ENCODE results near the gene CCDC149. TPM values are rescaled to one million over a fixed set of nuclear protein-coding genes. Genes with fewer than 3 reads are reported as not detected.

The CCDC149 gene
- 0.34 and 0.92 TPM in 2 replicates for total RNA-seq (2014; rRNA removed; shearing (Covaris generic))

DNA sequence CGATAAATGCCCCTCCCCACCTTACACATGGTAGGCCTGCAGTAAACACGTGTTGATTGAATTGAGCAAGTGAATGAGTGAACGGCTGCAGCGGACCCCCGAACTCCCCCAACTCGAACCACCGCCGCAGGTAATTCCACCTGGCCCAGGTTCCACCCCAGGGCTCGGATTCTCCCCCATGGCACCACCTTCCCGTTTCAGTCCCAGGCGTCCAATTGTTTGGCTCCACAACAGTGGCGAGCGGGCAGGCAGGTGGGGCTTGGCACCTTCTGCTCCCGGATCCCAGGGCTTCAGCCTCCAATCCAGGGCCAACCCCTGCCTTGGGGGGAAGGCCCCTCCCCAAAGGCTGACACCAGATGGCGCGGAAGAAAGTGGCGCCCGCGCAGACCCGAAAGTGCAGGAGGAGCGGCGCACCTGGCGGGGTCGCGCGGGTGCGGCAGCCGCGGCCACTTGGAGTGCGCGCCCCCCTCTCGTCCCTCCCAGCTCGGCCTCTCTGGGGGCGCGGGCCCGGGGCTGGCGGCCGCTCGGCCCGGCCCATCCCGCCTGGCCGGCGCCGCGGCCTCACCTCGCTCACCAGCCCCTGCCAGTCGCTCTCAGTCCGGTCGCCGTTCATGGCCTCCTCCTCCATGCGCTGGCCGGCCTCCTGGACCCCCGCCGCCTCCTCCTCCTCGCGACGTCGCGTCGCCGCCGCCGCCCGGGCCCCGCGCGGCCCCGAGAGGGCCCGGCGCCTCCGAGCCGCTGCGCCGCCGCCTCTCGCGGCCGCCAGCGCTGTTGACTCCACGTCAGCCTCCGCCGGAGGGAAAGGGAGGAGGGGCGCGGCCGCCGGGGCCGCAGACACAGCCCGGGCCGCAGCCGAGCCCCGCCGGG is at the start of gene CCDC149:
CCDC149 (minus strand) TSS at position 791 of the 867 bp plus-strand sequence; CDS start at position 613, 178 bp downstream.
- DNase-seq (ENCODE audit: low spot score): no peak

DNA sequence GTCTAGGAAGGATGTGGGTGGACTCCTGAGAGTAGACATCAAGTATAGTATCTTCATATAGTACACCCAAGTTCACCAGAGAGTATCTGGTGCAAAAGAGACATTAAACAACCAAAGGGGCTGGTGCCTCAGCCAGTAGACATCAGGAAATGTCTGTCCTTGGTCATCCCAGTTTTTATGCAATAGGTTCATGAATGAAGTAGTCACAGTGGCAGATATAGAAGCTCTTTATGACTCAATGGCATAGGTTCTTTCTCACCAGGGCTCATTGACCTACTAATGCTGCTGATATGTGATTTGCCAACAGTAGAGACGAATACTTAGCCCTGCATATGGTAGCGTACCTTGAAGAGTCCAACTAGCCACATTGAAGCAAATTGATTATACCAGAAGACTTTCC is 45.0 kb upstream of the CCDC149 start:
- DNase-seq (ENCODE audit: low spot score): no peak

DNA sequence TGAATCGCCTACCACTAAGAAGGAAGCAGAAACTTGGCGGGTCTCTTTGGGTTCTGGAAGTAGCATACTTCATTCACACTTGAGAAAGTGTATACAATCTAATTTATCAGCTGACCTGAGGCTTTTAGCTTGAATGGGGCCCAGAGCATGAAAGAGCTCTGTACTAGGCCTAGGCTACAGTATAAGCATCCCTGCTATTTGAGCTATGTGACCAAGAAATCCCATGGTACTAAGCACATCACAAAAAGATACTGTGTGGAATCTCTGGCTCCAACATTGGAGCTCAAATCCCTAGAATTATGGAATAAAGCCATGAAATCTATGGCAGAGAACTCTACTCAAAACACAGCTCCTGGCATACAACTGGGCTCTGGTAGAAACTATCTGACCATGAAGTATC is 43.9 kb upstream of the CCDC149 start:
- no peak for DNase-seq (ENCODE audit: low spot score)

DNA sequence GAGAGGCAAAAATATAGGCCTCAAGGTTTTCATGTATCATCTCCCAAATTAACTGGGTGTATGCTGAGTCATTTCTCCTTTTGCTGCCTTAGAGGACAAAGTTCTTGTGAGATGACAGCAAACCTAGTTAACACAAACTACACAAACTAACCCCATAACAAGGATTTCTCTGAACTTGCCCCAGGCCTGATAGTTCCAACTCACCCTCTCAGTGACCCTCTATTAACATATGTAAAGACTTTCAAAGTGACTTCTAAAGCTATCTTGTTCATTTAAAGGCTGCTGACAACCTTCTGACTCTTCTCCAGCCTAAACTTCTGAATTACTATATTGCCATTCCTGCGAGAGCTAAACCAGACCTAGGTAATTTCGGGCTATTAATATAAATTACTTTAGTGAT is 43.2 kb upstream of the CCDC149 start:
- no peak for DNase-seq (ENCODE audit: low spot score)

DNA sequence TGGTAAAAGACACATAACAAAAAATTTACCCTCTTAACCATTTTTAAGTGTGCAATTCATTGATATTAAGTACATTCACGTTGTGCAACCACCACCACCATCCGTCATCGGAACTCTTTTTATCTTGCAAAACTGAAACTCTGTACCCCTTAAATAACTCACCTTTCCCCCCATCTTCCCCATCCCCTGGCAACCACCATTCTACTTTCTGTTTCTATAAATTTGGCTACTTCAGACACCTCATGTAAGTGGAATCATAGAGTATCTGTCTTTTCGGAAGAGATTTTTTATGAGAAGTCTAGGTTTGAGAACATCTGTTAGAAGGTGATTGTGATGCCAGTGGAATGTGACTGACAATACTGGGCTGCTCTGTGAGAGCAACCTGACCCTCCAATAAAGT is 39.8 kb upstream of the CCDC149 start:
- no peak for DNase-seq (ENCODE audit: low spot score)

DNA sequence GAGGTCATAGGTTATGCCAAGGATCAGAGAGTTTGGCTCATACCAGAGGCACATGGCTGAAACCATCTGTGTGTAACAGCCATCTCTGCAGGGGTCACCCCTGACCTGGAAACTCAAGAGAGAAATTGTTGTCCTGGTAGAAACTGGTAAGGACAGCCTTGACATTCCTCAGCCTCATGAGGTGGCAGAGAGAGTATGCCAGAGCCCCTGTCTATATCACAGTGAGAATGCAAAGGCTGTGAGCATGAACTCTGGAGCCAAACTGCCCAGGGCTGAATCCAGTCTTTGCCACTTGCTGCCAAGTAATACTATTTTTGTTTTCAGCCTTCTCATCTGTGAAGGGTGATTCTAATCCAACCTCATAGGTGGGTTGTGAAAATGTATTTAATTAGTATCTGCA is 37.1 kb upstream of the CCDC149 start:
- no peak for DNase-seq (ENCODE audit: low spot score)

DNA sequence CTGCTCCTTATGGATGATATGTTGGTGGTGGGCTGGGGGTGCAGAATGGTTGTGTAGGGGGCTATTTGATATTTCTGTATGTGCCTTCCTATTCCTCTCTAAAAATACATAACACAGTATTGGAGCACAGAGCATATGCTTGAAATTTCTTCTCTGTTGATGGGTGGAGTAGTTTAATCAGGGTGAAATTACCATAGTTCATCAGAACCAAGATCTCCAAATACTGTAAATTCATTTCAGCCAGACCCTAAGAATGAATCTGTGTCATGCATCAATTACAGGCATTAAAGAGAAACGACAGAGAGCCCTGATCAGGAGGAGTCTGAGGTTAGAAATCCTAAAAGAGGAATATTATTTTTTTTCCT is 25.1 kb upstream of the CCDC149 start:
- no peak for DNase-seq (ENCODE audit: low spot score)

DNA sequence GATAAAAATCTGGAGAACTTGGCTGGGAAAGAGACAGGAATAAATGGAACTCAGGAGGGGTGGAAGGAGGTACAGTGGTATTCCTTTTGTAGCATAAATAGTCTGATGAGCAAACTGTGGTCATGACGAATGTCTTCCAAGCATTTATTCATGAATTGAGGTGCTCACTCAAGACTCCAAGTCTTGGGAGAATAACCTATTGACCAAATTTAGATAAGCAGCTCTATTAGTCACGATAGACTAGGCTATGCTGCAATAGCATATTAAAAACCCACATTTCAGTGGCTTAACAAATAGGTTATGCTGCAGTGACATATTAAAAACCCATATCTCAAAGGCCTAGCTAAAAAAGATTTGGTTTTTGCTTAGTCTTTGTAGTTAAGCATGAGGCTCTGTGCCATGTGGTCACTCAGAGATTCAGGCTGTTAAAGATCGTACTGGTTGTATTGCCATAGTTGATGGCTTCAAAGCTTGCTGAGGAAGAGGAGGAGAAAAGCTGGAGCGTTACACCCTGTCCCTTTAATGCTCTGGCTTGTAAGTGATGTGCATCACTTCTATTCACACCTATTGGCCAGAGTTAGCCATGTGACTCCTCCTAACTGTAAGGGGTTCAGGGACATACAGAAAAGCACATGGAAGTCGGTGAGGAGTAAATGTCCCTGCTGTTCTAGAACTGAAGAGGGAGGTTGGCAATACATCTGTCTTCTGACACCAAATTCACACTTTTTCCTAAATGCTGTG is 24.5 kb upstream of the CCDC149 start:
- no peak for DNase-seq (ENCODE audit: low spot score)

DNA sequence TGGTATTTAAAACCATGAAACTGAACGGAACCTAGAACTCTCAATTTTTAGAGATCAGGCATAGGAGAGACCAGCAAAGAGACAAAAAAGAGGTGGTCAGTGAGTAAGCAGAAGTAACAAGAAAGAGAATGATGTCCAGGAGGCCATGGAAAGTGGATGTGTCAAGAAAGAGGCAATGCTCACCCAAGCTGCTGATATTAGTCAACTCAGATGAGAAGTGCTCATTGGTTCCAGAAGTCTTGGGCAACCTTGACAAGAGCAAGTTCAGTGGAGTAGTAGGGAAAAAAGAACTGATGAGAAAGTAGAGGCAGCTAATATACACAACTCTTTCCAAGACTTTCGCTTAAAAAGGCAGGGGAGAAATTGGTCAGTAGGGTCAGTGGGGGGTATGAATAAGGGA is 23.0 kb upstream of the CCDC149 start:
- DNase-seq (ENCODE audit: low spot score): no peak

DNA sequence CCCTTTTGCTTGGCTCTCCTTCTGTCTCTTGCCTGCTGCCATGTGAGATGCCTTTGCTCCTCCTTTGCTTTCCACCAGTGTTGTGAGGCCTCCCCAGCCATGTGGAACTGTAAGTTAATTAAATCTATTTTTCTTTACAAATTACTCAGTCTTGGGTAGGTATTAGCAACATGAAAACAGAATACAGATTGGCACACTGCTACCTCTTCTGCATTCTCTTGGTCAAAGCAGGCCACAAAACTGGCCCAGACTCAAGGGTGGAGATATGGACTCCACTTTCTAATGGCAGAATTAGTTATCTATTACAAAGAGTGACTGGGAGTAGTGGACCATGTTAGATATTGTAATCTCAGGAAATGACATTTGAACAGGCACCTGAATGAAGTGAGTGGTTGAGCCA is 21.5 kb upstream of the CCDC149 start:
- no peak for DNase-seq (ENCODE audit: low spot score)

DNA sequence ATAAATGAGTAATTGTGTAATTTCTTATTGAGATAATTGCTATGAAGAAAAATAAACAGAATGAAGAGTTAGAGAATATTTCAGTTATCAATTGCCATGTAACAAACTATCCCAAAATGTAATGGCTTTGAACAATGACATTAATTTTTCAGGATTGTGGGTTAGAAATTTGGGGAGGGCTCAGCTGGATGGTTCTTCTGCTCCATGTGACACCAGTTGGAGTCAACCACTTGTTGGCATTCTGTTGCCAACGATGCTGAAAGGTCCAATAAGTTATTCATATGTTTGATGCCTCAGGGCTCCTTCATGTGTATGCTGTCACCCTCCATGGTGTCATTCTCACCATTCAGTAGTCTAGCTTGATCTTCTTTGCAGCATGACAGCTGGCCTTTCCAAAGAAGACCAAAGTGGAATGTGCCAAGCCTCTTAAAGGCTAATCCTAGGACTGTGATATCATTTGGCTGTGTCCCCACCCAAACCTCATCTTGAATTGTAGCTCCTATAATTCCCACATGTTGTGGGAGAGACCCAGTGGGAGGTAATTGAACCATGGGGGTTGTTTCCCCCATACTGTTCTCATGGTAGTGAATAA is 20.9 kb upstream of the CCDC149 start:
- DNase-seq (ENCODE audit: low spot score): no peak

DNA sequence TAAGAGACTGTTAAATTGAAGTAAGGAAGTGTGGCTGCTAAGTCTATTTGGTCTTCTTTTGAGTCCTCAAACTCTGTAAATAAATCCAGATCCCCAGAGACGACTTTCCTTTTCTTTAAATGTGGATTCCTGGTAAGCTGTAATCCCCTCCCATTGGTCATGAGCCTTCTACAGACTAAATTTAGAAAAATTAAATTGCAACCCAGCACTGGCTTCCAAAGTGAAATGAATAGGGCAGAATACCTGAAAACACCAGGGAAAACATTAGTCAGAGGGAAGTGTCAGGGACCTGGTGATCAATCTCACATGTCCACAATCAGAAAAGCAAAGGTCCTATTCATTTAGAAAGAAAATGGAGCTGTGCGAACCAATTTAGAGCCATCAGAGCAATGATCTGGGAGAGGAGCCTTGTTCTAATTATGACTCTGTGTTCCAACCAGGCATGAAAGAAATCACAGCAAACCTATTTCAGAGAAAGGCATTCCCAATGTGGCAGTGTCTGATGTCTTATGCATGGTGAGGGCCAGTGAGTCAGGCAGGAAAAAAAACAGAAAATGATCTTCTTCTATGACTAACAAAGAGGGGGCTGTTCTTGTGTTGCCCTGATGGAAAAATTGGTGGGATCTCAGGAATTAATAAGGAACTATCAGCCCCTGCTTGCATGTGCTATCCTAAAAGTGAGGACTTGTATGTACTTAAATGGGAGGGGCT is 19.8 kb upstream of the CCDC149 start:
- DNase-seq (ENCODE audit: low spot score): no peak

DNA sequence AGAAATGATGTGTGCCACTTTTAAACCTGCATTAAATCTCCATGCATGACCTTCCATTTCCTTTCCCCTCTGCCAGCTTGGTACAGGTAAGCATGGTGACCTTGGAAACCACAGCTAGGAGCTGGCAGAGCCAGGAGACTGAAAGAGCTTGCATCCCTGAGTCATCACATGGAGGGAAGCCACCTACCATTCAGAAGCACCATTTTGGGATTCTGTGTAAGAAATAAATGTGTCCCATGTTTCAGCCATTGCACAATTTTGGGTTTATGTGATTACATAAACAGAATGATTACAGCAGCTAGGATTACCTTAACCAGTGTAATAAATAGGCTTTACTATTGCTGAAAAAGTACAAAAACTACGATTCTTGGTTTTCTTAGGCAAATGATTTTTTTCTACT is 17.3 kb upstream of the CCDC149 start:
- no peak for DNase-seq (ENCODE audit: low spot score)

DNA sequence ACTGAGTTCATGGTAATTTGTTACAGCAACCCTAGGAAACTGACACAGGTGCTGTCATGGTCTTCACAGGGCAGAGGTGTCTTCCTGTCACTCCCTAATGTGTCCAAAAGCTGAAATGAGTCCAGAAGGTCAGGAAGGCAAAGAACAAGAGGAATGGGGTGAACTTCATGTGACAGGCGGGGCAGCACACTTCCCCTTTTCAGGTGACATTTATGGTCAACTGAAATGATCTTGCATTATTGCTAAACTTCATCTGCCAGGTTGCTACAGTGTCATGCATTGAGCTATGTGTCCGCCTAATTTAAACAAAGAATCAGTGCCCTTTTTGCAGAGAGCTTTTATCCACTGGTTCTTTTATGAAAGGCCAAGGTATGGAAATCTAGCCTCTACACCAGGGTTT is 15.9 kb upstream of the CCDC149 start:
- DNase-seq (ENCODE audit: low spot score): no peak

DNA sequence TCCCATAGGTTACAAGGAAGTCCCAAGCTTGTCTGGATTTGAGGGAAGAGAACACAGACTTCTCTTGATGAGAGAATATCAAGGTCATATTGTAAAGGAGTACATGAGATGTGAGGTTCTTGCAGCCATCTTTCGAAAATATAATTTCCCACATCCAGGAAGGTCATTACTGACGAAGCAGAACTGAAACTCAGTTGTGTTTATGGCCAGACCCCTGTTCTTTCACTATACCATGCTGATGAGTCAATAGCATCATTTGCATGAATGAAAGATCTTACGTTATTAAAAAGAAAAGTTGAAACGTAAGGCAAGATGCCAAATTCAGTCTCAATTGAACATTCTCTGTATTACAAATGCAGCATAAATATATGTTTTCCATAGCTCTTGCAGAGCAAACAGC is 14.2 kb upstream of the CCDC149 start:
- no peak for DNase-seq (ENCODE audit: low spot score)

DNA sequence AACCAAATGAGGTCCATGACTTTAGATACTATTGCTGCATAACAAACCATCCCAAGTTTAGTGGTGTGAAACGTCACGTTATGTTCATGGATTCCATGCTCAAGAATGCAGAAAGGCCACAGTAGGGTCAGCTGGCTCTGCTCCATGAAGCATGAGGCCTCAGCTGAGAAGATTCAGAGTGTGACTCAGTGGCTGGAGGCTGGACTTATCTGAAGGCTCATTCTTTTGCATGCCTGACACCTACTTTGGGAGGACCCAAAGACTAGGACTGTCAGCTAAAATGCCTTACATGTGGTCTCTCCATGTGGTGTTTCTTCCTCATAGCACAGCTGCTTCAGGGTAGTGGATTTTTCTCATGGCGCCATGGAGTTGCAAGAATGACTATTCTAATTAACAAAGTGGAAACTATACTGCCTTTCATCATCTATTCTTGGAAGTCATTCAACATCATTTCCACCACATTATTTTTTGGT is 11.5 kb upstream of the CCDC149 start:
- no peak for DNase-seq (ENCODE audit: low spot score)

DNA sequence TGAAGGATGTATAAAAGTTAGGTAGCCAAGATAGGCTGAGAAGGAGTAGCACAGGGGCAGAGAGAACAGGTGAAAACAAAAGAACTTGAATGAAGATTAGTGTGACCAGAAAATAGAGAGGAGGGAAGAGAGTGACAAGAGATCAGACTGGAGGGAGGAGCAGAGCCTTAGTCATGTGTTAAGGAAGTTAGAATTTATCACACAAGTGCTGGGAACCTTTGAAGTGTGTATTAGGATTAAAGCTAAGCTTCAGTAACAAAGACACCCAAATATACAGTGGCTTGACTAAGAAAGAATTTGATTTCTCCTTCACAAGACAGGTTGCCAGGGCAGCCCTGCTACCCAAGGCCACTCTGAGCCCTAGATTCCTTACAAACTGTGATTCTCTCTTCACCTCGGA is 10.7 kb upstream of the CCDC149 start:
- DNase-seq (ENCODE audit: low spot score): no peak

DNA sequence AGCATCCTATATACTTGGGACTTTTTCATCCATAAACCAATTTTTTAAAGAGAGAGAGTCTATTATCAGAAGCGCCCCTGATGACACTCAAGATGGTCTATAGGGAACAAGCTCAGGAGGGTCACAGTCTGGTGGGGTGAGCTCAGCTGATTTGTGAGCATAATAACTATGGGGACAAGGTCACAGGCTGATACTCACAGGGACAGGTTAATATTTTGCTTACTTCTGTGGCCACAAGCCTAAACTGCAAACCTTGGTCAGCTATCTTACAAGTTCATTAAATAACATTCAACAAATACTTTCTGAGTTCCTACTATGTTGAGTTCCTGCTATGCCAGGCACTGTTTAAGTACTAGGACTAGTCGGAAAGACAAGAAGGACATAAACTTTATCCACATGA is 10.2 kb upstream of the CCDC149 start:
- DNase-seq (ENCODE audit: low spot score): no peak

DNA sequence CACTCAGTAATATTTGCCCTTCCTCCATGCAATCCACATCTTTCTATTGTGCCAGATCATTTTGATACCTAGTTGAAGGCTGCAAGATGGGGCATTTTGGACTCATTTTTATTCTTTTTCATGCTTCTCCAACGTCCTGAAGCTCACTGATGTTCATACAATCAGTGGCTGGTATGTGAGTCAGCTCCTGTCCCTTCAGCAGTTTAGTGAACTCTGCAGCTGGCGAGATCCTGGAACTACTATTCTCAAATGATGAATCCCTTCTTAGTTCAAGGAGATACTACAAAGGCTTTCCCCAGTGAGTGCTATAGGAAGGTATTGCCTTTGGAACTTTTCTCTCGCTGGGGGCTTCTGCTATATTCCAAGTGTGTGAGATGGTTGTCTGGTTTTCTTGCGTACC is 9.6 kb upstream of the CCDC149 start:
- no peak for DNase-seq (ENCODE audit: low spot score)

DNA sequence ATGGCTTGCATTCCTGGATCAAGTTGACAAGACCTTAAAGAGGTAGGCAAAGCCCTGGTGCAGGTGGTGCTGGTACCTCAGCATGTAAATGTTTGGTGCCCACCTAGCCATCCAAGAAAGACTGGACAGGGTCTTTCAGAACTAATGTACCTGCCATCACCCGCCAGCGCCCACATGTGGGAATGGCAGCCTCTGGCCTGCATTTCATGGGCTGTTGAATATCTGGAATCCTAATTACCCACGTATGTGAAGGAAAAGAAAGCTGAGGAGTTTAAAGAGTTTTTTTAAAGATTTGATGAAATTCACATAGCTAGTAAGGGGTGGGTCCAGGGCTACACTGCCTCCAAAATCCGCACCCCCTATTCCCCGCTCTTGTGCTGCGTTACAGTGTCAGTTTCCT is 8.6 kb upstream of the CCDC149 start:
- DNase-seq (ENCODE audit: low spot score): no peak

DNA sequence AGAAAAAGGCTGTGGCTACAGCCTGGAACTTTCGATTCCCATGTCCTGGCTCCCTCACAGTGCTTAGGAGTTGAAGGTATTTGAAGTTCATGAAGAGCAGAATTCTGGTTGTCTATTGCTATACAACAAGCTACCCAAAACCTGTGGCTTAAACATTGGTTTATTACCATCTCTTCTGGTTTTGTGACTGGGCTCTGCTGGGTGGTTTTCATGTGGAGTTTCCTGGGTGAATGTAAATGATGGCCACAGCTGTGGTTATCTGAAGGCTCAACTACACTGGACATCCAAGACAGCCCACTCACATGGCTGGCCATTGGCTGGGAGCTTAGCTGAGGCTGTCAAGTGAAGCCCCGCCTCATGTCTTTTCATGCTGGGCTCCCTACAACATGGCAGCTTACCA is 7.2 kb upstream of the CCDC149 start:
- no peak for DNase-seq (ENCODE audit: low spot score)
